Measurements from ENCODE around the gene RNFT2. TPM values are rescaled to one million over a fixed set of nuclear protein-coding genes. Genes with fewer than 3 reads are reported as not detected.

RNFT2 gene
- total RNA-seq, 1 donor from 2014 or later, result 6.4 TPM

GRCh38 chr12:116761499-116761898, 23.4 kb downstream of the RNFT2 start:
- TF ChIP-seq POLR2AphosphoS5 (IDR thresholded peaks at IDR 0.05; ENCODE audit: insufficient read depth in 1 of 2, low read depth in 1 of 2) (no peak), POLR2A (IDR thresholded peaks at IDR 0.05) (no peak), CTCF (IDR thresholded peaks at IDR 0.05) (no peak)
- H3K27me3 ChIP-seq, result no peaks in the 10 kb centered on the region
- no peaks in the 10 kb centered on the region for H3K9me3 ChIP-seq
- intact Hi-C loops (cut with DNase I), result no loop called here
- no peak overlapping the region for H3K4me3 ChIP-seq
- H3K36me3 ChIP-seq, result no peaks in the 10 kb centered on the region
- no peak overlapping the region for H3K27ac ChIP-seq
- DNase-seq (ENCODE audit: extremely low spot score in 2 of 2), result no peak
- no peaks in the 10 kb centered on the region for H3K4me1 ChIP-seq

GRCh38 chr12:116765271-116765670, 27.2 kb downstream of the RNFT2 start:
- no peaks in the 10 kb centered on the region for H3K27me3 ChIP-seq
- DNase-seq (ENCODE audit: extremely low spot score in 2 of 2), result no peak
- TF ChIP-seq CTCF (IDR thresholded peaks at IDR 0.05) (no peak), POLR2A (IDR thresholded peaks at IDR 0.05) (no peak), POLR2AphosphoS5 (IDR thresholded peaks at IDR 0.05; ENCODE audit: insufficient read depth in 1 of 2, low read depth in 1 of 2) (no peak)
- no peak overlapping the region for H3K4me3 ChIP-seq
- no peaks in the 10 kb centered on the region for H3K36me3 ChIP-seq
- intact Hi-C loops (cut with DNase I), result no loop called here
- H3K4me1 ChIP-seq, result no peaks in the 10 kb centered on the region
- H3K27ac ChIP-seq, result no peak overlapping the region
- no peaks in the 10 kb centered on the region for H3K9me3 ChIP-seq

- TF ChIP-seq POLR2AphosphoS5 (IDR thresholded peaks at IDR 0.05; ENCODE audit: insufficient read depth in 1 of 2, low read depth in 1 of 2), result no peak
- no peak for TF ChIP-seq POLR2A (IDR thresholded peaks at IDR 0.05)
- TF ChIP-seq CTCF (IDR thresholded peaks at IDR 0.05), result no peak
- intact Hi-C loops (cut with DNase I), result no loop called here
Measured at GRCh38 chr12:116766285-116766684, 28.2 kb downstream of the RNFT2 start.

GRCh38 chr12:116766746-116767145, 28.6 kb downstream of the RNFT2 start:
- H3K27me3 ChIP-seq, result no peaks in the 10 kb centered on the region
- DNase-seq (ENCODE audit: extremely low spot score in 2 of 2), result no peak
- H3K4me1 ChIP-seq, result no peaks in the 10 kb centered on the region
- no peak overlapping the region for H3K4me3 ChIP-seq
- no peaks in the 10 kb centered on the region for H3K36me3 ChIP-seq
- no peak for TF ChIP-seq CTCF (IDR thresholded peaks at IDR 0.05)
- no peak for TF ChIP-seq POLR2AphosphoS5 (IDR thresholded peaks at IDR 0.05; ENCODE audit: insufficient read depth in 1 of 2, low read depth in 1 of 2)
- TF ChIP-seq POLR2A (IDR thresholded peaks at IDR 0.05), result no peak
- no peaks in the 10 kb centered on the region for H3K9me3 ChIP-seq
- H3K27ac ChIP-seq, result no peak overlapping the region
- intact Hi-C loops (cut with DNase I), result no loop called here

More at GRCh38 chr12:116766285-116766684, 28.2 kb downstream of the RNFT2 start:
- Histone ChIP-seq H3K36me3 (no peaks in the 10 kb centered on the region), H3K4me3 (no peak overlapping the region), H3K4me1 (no peaks in the 10 kb centered on the region), H3K27ac (no peak overlapping the region), H3K27me3 (no peaks in the 10 kb centered on the region), H3K9me3 (no peaks in the 10 kb centered on the region)
- no peak for DNase-seq (ENCODE audit: extremely low spot score in 2 of 2)

- no peaks in the 10 kb centered on the region for H3K9me3 ChIP-seq
Measured at GRCh38 chr12:116771651-116772050, 33.5 kb downstream of the RNFT2 start.

More at GRCh38 chr12:116771651-116772050, 33.5 kb downstream of the RNFT2 start:
- Histone ChIP-seq H3K27me3 (no peaks in the 10 kb centered on the region), H3K27ac (no peak overlapping the region), H3K4me1 (no peaks in the 10 kb centered on the region), H3K36me3 (no peaks in the 10 kb centered on the region), H3K4me3 (no peak overlapping the region)
- intact Hi-C loops (cut with DNase I), result no loop called here
- DNase-seq (ENCODE audit: extremely low spot score in 2 of 2), result no peak
- TF ChIP-seq POLR2A (IDR thresholded peaks at IDR 0.05), result no peak
- no peak for TF ChIP-seq POLR2AphosphoS5 (IDR thresholded peaks at IDR 0.05; ENCODE audit: insufficient read depth in 1 of 2, low read depth in 1 of 2)
